Neural progenitor cell (in vitro differentiated cells): Measurements from ENCODE around the gene RUSF1.

Experiments
- CTCF ChIP-seq: fragments of 200-600 bp; sonication (generic); IDR thresholded peaks from 2 replicates; pipeline ENCODE4 v1.5.1; 2017; ENCODE audit warnings: antibody characterized with exemption, mild to moderate bottlenecking
- EZH2phosphoT487 ChIP-seq: fragments of 200-600 bp; sonication (generic); IDR thresholded peaks from 2 replicates; pipeline ENCODE4 v1.6.1; 2017; ENCODE audit warnings: antibody characterized with exemption

- TF ChIP-seq CTCF (no peak), EZH2phosphoT487 (no peak)
Measured at GRCh38 chr16:31521368-31521767, 13.2 kb upstream of the RUSF1 start.
